Measurements from ENCODE around the gene CYP2R1.

The CYP2R1 gene

GRCh38 chr11:14892036-14892556 is at the start of gene CYP2R1:
CYP2R1 (minus strand) TSS chr11:14892231; CDS start chr11:14892205, 26 bp downstream.
- peak; percentile 95 for DNase-seq (ENCODE audit: low spot score)

- DNase-seq (ENCODE audit: low spot score), result no peak
These were observed 46.9 kb upstream of the CYP2R1 start for GRCh38 chr11:14938936-14939335.

GRCh38 chr11:14934641-14935351 is 42.8 kb upstream of the CYP2R1 start:
- no peak for DNase-seq (ENCODE audit: low spot score)

GRCh38 chr11:14932447-14932846 is 40.4 kb upstream of the CYP2R1 start:
- no peak for DNase-seq (ENCODE audit: low spot score)

GRCh38 chr11:14930369-14930768 is 38.3 kb upstream of the CYP2R1 start:
- DNase-seq (ENCODE audit: low spot score), result no peak

- no peak for DNase-seq (ENCODE audit: low spot score)
These were observed 35.1 kb upstream of the CYP2R1 start for GRCh38 chr11:14927146-14927545.

- DNase-seq (ENCODE audit: low spot score), result no peak
These were observed 32.3 kb upstream of the CYP2R1 start for GRCh38 chr11:14924318-14924717.

- DNase-seq (ENCODE audit: low spot score), result no peak
These were observed 24.4 kb upstream of the CYP2R1 start for GRCh38 chr11:14916403-14916802.

- no peak for DNase-seq (ENCODE audit: low spot score)
These were observed 22.5 kb upstream of the CYP2R1 start for GRCh38 chr11:14914536-14914935.

GRCh38 chr11:14908214-14908880 is 16.3 kb upstream of the CYP2R1 start:
- DNase-seq (ENCODE audit: low spot score), result peak; percentile 26

- peak; percentile 30 for DNase-seq (ENCODE audit: low spot score)
These were observed 15.6 kb upstream of the CYP2R1 start for GRCh38 chr11:14907411-14908213.

- DNase-seq (ENCODE audit: low spot score), result no peak
These were observed 15.0 kb upstream of the CYP2R1 start for GRCh38 chr11:14906993-14907392.

GRCh38 chr11:14906578-14906977 is 14.5 kb upstream of the CYP2R1 start:
- DNase-seq (ENCODE audit: low spot score), result no peak

GRCh38 chr11:14905104-14906033 is 13.3 kb upstream of the CYP2R1 start:
- peak; percentile 83 for DNase-seq (ENCODE audit: low spot score)

GRCh38 chr11:14904745-14905103 is 12.7 kb upstream of the CYP2R1 start:
- DNase-seq (ENCODE audit: low spot score), result peak; percentile 51

- no peak for DNase-seq (ENCODE audit: low spot score)
These were observed 10.8 kb upstream of the CYP2R1 start for GRCh38 chr11:14902650-14903350.

- DNase-seq (ENCODE audit: low spot score), result no peak
These were observed 6.9 kb upstream of the CYP2R1 start for GRCh38 chr11:14898906-14899305.

GRCh38 chr11:14898355-14898754 is 6.3 kb upstream of the CYP2R1 start:
- no peak for DNase-seq (ENCODE audit: low spot score)

GRCh38 chr11:14894657-14895598 is 2.9 kb upstream of the CYP2R1 start:
- DNase-seq (ENCODE audit: low spot score), result no peak

- no peak for DNase-seq (ENCODE audit: low spot score)
These were observed 546 bp upstream of the CYP2R1 start for GRCh38 chr11:14892577-14892976.
